Hepatocyte (in vitro differentiated cells): ENCODE results near the gene FHIP1B.

Experiments used
- EZH2phosphoT487 ChIP-seq: fragments of 200-600 bp; sonication (generic); IDR thresholded peaks from one replicate; pipeline ENCODE4 v1.6.1; 2018; ENCODE audit warnings: antibody characterized with exemption, mild to moderate bottlenecking, low read depth, moderate library complexity; ENCODE audit not compliant: unreplicated experiment, severe bottlenecking
- TF ChIP-seq, protein P1 (sequence below): fragments of 200-600 bp; sonication (generic); IDR thresholded peaks from 2 replicates; pipeline ENCODE4 v1.5.1; 2016; ENCODE audit warnings: antibody characterized with exemption, mild to moderate bottlenecking; ENCODE audit not compliant: poor library complexity

DNA sequence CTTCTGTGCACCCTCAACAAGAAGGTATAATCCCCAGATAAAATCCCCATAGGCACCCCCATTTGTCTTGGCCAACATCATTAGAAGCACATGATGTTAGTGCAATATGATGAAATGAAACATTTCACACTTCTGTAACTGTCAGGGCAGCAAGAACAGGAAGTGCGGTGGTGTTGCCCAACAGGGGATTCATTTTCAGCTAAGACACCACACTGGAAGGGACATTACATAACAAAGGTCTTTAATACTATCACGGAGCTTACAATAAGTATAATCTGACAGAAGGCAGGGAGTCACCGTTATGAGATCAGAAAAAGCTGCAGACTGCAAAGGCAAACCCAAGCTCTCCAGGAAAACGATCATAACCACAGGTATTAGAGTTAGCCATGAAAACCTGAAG lies 33.5 kb downstream of the FHIP1B start:
- TF ChIP-seq, protein P1, sequence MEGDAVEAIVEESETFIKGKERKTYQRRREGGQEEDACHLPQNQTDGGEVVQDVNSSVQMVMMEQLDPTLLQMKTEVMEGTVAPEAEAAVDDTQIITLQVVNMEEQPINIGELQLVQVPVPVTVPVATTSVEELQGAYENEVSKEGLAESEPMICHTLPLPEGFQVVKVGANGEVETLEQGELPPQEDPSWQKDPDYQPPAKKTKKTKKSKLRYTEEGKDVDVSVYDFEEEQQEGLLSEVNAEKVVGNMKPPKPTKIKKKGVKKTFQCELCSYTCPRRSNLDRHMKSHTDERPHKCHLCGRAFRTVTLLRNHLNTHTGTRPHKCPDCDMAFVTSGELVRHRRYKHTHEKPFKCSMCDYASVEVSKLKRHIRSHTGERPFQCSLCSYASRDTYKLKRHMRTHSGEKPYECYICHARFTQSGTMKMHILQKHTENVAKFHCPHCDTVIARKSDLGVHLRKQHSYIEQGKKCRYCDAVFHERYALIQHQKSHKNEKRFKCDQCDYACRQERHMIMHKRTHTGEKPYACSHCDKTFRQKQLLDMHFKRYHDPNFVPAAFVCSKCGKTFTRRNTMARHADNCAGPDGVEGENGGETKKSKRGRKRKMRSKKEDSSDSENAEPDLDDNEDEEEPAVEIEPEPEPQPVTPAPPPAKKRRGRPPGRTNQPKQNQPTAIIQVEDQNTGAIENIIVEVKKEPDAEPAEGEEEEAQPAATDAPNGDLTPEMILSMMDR: no peak
- TF ChIP-seq EZH2phosphoT487: no peak
